ENCODE measurements around the gene CASTOR1.

DNA sequence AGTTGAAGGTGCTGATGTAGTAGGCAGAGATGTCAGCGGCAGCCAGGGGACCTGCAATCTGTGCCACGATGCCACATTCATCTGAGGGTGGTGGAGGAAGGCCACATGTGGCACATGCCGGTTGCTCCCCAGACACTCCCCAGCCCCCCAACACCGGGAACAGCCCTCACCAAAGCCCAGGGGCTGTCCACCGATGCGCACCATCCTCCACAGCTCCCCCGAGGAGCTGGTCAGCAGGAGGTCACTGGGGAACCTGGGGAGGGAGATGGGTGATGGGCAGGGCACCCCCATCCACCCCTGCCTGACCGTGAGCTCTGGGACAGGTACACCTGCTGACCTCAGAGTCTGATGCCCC, 3.5 kb downstream of the CASTOR1 start:
- TF ChIP-seq, protein P1, sequence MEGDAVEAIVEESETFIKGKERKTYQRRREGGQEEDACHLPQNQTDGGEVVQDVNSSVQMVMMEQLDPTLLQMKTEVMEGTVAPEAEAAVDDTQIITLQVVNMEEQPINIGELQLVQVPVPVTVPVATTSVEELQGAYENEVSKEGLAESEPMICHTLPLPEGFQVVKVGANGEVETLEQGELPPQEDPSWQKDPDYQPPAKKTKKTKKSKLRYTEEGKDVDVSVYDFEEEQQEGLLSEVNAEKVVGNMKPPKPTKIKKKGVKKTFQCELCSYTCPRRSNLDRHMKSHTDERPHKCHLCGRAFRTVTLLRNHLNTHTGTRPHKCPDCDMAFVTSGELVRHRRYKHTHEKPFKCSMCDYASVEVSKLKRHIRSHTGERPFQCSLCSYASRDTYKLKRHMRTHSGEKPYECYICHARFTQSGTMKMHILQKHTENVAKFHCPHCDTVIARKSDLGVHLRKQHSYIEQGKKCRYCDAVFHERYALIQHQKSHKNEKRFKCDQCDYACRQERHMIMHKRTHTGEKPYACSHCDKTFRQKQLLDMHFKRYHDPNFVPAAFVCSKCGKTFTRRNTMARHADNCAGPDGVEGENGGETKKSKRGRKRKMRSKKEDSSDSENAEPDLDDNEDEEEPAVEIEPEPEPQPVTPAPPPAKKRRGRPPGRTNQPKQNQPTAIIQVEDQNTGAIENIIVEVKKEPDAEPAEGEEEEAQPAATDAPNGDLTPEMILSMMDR (IDR thresholded peaks at IDR 0.05), result no peak
- no peak for TF ChIP-seq POLR2A (IDR thresholded peaks at IDR 0.05)

Data from Peyer's patch (tissue), 4 donors.